H1 (cell line): ENCODE results near the gene OXER1. TPM values are rescaled to one million over a fixed set of nuclear protein-coding genes. Genes with fewer than 3 reads are reported as not detected.

Experiments
- ASH2L ChIP-seq: fragments of 200-600, 300-600 bp; sonication (generic); IDR thresholded peaks from one replicate; pipeline ENCODE4 v1.7.1; 2017; ENCODE audit warnings: low read length
- CBX5 ChIP-seq: fragments of 300-800, 300-1000 bp; sonication (generic); IDR thresholded peaks from 2 replicates; pipeline ENCODE4 v1.7.1; 2016; ENCODE audit warnings: antibody characterized with exemption, low read length, low read depth
- EZH2 ChIP-seq: fragments of 200-600 bp; sonication (generic); IDR thresholded peaks from 2 replicates; pipeline ENCODE4 v1.7.1; 2012; ENCODE audit warnings: low read depth, mild to moderate bottlenecking, moderate library complexity, low read length, inconsistent platforms; ENCODE audit not compliant: severe bottlenecking
- HDAC2 ChIP-seq, 2 experiments: fragments of 300-600 bp in 1 of 2; sonication (generic) in 1 of 2; IDR thresholded peaks; 2 replicates each; pipeline ENCODE4 v1.6.1; 2011 to 2012; ENCODE audit warnings: low read depth in 2 of 2, low read length in 2 of 2, mild to moderate bottlenecking in 2 of 2, moderate library complexity in 2 of 2, borderline replicate concordance in 1 of 2, inconsistent platforms in 1 of 2
- KDM4A ChIP-seq: IDR thresholded peaks from one replicate; pipeline ENCODE4 v1.7.1; 2012; ENCODE audit warnings: low read depth, mild to moderate bottlenecking, moderate library complexity, low read length, inconsistent platforms; ENCODE audit not compliant: severe bottlenecking
- PHF8 ChIP-seq: fragments of 200-600 bp; sonication (generic); conservative IDR thresholded peaks from 2 replicates; pipeline ENCODE4 v1.7.1; 2012; ENCODE audit warnings: low read depth, mild to moderate bottlenecking, inconsistent platforms, low read length, moderate library complexity
- POU5F1 ChIP-seq: IDR thresholded peaks from 2 replicates; pipeline ENCODE4 v1.6.1; 2011; ENCODE audit warnings: low read depth, mild to moderate bottlenecking, low read length, moderate library complexity
- ZNF274 ChIP-seq: IDR thresholded peaks from 2 replicates; pipeline ENCODE4 v1.7.0; 2012; ENCODE audit warnings: low read length, borderline replicate concordance; ENCODE audit errors: extremely low read depth
- polyA plus RNA-seq, 7 experiments: library from polyadenylated mRNA; depleted of rRNA in 3 of 7; stranded (reverse) in 5 of 7; unstranded in 2 of 7; fragments of >200 nt in 5 of 7; fragments of 200-250 nt in 2 of 7; gene quantifications; 1 replicate in 5 of 7; 2 replicates in 1 of 7; 4 replicates in 1 of 7; pipeline versions ENCODE4 v1.2.1 to v1.2.3, GENCODE V29; 2011 to 2013; ENCODE audit warnings: missing spikeins in 2 of 7, mixed read lengths in 2 of 7
- total RNA-seq: library from RNA; stranded (reverse); fragmentation: NEBNext Ultra II Directional; extraction: Animal tissue kit (Norgen Biotek cat#: 25700); gene quantifications from 2 replicates; pipeline ENCODE4 v1.2.1, GENCODE V29; 2021
- TF ChIP-seq, protein P1 (sequence below): IDR thresholded peaks from 2 replicates; pipeline ENCODE4 v1.6.1; 2011; ENCODE audit warnings: low read length, improper control_type of control experiment
- TF ChIP-seq, protein P2 (sequence below): IDR thresholded peaks from 2 replicates; pipeline ENCODE4 v1.6.1; 2012; ENCODE audit warnings: low read length, inconsistent platforms

Gene OXER1
- total and polyA plus RNA-seq, 2 of the 8 experiments (the other 6 are each of a cell fraction or from before 2014, with no cell fraction given) = 1.2 to 2.9 TPM

DNA sequence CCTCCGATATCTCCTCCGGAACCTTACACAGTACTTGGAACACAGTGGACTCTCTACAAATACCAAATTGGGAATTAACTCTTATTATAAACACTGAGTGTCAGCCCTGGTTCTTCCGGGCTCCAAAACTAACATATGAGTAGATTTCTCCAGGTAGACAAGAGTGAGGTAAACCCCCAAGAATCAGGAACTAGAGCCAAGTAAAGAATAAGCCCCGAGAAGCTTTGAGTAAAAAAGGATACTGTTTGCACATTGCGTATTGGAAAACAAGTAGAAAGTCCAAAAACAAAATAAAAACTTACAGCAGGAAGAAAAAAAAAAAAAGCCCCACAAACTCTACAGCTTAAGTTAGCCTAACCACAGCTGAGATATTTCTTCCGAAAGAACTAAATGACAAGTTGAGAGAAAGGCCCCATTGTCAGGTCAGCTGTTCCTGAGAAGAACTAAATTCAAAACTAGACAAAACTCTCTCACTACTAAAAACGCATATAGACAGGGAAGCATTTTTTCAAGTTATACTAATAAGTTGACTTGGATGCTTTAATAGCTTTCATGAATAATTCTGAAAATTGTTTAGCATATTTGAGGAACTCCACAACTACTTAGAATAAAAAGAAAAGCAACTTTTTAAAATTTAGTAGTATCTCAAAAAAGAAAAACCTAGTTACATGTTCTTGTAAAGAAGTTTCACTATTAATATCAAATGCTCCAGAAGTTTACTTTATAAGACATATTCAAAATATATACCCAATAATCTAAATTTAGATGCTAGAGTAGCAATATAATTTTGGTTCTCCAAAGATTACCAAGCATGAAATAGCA is 32.7 kb upstream of the OXER1 start (continued):
- TF ChIP-seq ZNF274 (no peak), HDAC2 (IDR thresholded peaks at IDR 0.05; ENCODE audit: borderline replicate concordance in 1 of 2, low read depth in 2 of 2, low read length in 2 of 2) (no peak), KDM4A (no peak), POU5F1 (no peak), CBX5 (no peak), ASH2L (no peak), PHF8 (no peak), EZH2 (no peak)
- TF ChIP-seq, protein P1, sequence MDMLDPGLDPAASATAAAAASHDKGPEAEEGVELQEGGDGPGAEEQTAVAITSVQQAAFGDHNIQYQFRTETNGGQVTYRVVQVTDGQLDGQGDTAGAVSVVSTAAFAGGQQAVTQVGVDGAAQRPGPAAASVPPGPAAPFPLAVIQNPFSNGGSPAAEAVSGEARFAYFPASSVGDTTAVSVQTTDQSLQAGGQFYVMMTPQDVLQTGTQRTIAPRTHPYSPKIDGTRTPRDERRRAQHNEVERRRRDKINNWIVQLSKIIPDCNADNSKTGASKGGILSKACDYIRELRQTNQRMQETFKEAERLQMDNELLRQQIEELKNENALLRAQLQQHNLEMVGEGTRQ = no peak
- TF ChIP-seq, protein P2, sequence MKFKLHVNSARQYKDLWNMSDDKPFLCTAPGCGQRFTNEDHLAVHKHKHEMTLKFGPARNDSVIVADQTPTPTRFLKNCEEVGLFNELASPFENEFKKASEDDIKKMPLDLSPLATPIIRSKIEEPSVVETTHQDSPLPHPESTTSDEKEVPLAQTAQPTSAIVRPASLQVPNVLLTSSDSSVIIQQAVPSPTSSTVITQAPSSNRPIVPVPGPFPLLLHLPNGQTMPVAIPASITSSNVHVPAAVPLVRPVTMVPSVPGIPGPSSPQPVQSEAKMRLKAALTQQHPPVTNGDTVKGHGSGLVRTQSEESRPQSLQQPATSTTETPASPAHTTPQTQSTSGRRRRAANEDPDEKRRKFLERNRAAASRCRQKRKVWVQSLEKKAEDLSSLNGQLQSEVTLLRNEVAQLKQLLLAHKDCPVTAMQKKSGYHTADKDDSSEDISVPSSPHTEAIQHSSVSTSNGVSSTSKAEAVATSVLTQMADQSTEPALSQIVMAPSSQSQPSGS = no peak
